ENCODE results near the gene TAF4B. TPM values are rescaled to one million over a fixed set of nuclear protein-coding genes. Genes with fewer than 3 reads are reported as not detected.

TAF4B gene
- total and polyA plus RNA-seq, 9 of the 15 experiments (the other 6 are each of a cell fraction or from before 2014, with no cell fraction given), result 4.5 to 25.3 (median 20.5) TPM

- TF ChIP-seq TCF7L2 (IDR thresholded peaks at IDR 0.05; ENCODE audit: low read depth, low read length) (no peak), MEIS2 (IDR thresholded peaks at IDR 0.05; ENCODE audit: partially characterized antibody) (peak; percentile 7), ZBTB34 (CRISPR knock-in tag; IDR thresholded peaks at IDR 0.05) (no peak), PKNOX1 (IDR thresholded peaks at IDR 0.05) (0 out of 2 replicates have a peak, but pooled peaks have one; percentile 7), CHD1 (IDR thresholded peaks at IDR 0.05; ENCODE audit: low read length) (no peak), MYBL2 (IDR thresholded peaks at IDR 0.05; ENCODE audit: low read depth) (no peak), MYBL2 (CRISPR knock-in tag; IDR thresholded peaks at IDR 0.05; ENCODE audit: borderline replicate concordance) (no peak), UBTF (IDR thresholded peaks at IDR 0.05; ENCODE audit: borderline replicate concordance in 1 of 2, low read depth in 2 of 2, low read length in 2 of 2) (no peak)
Observed at GRCh38 chr18:26409091-26409490, 182.8 kb downstream of the TAF4B start (continued).
